Measurements from ENCODE around the gene EN1.

- TF ChIP-seq EZH2 (IDR thresholded peaks at IDR 0.05; ENCODE audit: borderline replicate concordance, low read depth, low read length, poor library complexity, severe bottlenecking): no peak
- no peak for TF ChIP-seq CTCF (conservative IDR thresholded peaks at IDR 0.05; ENCODE audit: low read depth, low read length)
These were observed 23.8 kb downstream of the EN1 start for GRCh38 chr2:118823633-118824032.
